ENCODE data around the gene SCAF8.
A peak's percentile ranks its signal among the peaks of the same experiment; 100 is the strongest.

Gene SCAF8

DNA sequence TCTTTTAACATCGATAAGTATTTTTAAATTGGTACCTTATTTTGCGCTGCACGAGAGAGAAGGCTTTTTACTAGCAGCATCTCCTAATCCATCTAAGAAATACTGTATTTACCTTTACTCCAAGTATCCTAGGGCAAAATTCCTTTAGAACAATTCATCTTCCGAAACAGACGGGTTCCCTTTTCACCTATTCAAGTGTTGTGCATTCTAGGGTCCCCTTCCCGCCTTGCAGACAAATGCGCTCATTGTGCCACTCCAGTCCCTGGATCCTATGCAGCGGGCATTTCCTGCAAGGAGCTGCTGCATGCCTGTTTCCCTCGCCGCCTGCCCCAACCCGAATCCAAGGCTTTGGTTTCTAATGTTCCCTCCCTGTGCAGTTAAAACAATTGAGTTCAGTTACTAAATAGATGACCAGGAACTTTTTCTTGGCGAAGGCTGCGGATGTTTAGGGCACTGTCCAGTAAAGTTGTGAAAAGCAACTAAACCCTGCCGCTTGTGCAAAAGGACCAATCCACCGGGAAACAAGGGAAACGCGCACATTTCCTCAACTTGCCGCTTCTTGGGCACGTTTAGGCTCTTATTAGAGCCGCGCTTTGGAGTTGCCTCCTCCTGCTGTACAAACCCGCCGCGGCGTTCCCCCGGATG is 556 bp upstream of the SCAF8 start:
- no peaks in the 10 kb centered on the region for H3K27me3 ChIP-seq (ENCODE audit: insufficient read depth, poor library complexity, severe bottlenecking)
- TF ChIP-seq, protein P1, sequence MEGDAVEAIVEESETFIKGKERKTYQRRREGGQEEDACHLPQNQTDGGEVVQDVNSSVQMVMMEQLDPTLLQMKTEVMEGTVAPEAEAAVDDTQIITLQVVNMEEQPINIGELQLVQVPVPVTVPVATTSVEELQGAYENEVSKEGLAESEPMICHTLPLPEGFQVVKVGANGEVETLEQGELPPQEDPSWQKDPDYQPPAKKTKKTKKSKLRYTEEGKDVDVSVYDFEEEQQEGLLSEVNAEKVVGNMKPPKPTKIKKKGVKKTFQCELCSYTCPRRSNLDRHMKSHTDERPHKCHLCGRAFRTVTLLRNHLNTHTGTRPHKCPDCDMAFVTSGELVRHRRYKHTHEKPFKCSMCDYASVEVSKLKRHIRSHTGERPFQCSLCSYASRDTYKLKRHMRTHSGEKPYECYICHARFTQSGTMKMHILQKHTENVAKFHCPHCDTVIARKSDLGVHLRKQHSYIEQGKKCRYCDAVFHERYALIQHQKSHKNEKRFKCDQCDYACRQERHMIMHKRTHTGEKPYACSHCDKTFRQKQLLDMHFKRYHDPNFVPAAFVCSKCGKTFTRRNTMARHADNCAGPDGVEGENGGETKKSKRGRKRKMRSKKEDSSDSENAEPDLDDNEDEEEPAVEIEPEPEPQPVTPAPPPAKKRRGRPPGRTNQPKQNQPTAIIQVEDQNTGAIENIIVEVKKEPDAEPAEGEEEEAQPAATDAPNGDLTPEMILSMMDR (IDR thresholded peaks at IDR 0.05; ENCODE audit: poor library complexity, severe bottlenecking) = no peak
- no peak for DNase-seq (ENCODE audit: low spot score)
- H3K9me3 ChIP-seq (ENCODE audit: severe bottlenecking) = no peaks in the 10 kb centered on the region
- H3K4me3 ChIP-seq (ENCODE audit: severe bottlenecking) = peak overlapping the region; percentile 85
- peaks cover 13% of the 10 kb centered on the region for H3K4me1 ChIP-seq (ENCODE audit: insufficient read depth, poor library complexity, severe bottlenecking)
- peak; percentile 15; the same call in 2 of the 3 replicates for ATAC-seq (ENCODE audit: low read depth)
- H3K27ac ChIP-seq (ENCODE audit: poor library complexity, severe bottlenecking) = peak overlapping the region; percentile 86
- H3K36me3 ChIP-seq (ENCODE audit: low read depth) = peaks cover 14% of the 10 kb centered on the region

DNA sequence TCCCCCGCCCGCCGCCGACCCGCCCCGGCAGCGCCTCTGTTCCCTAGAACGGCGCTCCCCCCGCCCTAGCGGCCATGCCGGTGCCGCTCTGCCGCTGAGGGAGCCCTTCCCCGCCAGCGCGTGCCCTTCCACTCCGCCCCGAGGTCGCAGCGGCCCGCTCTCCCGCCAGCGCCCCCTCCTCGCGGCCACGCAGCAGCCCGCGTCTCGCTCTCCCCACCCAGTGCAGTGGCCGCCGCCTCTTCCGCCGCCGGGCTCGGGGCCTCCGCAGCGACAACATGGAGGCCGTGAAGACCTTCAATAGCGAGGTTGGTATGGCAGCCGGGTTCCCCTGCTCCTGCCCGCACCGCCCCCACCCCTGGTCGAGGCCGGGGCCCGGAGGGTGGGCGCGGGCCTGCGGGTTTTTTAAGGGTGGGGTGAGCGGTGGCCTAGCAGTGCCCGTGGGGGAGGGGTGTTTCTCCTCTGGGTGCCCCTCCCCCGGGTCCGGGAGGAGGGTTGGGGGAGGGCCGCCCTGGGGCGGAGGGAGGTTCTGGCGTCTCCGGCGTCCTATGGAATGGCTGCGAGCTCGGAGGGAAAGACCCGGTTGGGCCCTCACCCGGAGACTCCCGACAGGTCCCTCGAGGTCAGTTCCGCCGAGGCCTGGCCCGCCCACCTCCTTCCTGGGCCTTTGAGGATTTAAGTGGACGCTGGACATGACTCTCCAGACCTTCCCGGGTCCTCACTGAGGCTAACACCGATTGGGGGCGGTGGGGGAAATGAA is 588 bp downstream of the SCAF8 start:
- Histone ChIP-seq H3K9me3 (ENCODE audit: severe bottlenecking) (no peaks in the 10 kb centered on the region), H3K36me3 (ENCODE audit: low read depth) (peaks cover 14% of the 10 kb centered on the region), H3K27ac (ENCODE audit: poor library complexity, severe bottlenecking) (peak overlapping the region; percentile 86), H3K27me3 (ENCODE audit: insufficient read depth, poor library complexity, severe bottlenecking) (no peaks in the 10 kb centered on the region), H3K4me1 (ENCODE audit: insufficient read depth, poor library complexity, severe bottlenecking) (peaks cover 13% of the 10 kb centered on the region), H3K4me3 (ENCODE audit: severe bottlenecking) (peak overlapping the region; percentile 85)
- peak; percentile 91 for ATAC-seq (ENCODE audit: low read depth)
- TF ChIP-seq, protein P1 (IDR thresholded peaks at IDR 0.05; ENCODE audit: poor library complexity, severe bottlenecking) = no peak
- peak; percentile 97 for DNase-seq (ENCODE audit: low spot score)

DNA sequence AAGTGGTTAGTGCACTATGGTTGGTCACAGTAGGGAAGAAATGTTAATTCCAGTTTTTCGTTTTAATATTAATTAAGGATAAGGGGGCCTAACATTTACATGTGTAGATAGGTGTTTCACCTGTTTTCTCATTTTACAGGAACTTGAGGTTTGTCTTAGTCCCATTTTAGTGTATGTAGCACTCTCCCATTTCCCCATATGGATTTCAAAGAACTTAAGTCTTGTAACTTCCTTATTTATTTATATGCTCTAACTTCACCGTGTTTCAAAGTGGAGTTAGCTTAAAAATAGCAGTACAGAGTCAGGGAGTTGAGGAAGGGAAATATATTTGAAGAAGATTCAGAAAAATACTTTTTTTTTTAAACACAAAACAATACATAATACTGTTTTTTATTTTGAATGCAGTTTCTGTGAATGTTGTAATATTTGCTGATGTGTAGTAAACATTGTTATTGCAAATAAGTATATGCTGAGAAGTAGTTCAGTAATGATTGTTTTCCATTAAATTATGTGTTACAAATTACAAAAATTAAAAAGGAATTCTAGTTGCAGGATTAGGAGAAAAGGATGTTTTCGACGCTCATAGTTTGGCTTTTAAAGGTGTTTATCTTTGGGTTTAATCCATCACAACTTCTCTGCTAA is 3.5 kb downstream of the SCAF8 start:
- ATAC-seq (ENCODE audit: low read depth) (no peak), DNase-seq (ENCODE audit: low spot score) (no peak)
- peaks cover 15% of the 10 kb centered on the region for H3K4me1 ChIP-seq (ENCODE audit: insufficient read depth, poor library complexity, severe bottlenecking)
- no peaks in the 10 kb centered on the region for H3K27me3 ChIP-seq (ENCODE audit: insufficient read depth, poor library complexity, severe bottlenecking)
- H3K4me3 ChIP-seq (ENCODE audit: severe bottlenecking) = no peak overlapping the region
- TF ChIP-seq, protein P1 (IDR thresholded peaks at IDR 0.05; ENCODE audit: poor library complexity, severe bottlenecking) = no peak
- H3K9me3 ChIP-seq (ENCODE audit: severe bottlenecking) = no peaks in the 10 kb centered on the region
- peaks cover 28% of the 10 kb centered on the region for H3K36me3 ChIP-seq (ENCODE audit: low read depth)
- no peak overlapping the region for H3K27ac ChIP-seq (ENCODE audit: poor library complexity, severe bottlenecking)

DNA sequence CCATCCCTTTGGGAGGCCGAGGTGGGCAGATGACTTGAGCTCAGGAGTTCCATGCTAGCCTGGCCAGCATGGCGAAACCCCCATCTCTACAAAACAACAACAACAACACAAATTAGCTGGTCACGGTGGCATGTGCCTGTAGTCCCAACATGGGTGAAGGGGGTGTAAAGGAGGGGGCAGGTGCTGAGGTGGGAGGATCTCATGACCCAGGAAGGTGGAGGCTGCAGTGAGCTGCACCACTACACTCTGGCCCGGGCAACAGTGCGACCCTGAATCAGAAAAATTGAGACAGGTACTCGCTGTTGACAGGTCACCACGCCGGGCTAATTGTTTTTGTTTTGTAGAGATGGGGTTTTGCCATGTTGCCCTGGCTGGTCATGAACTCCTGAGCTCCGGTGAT is 4.2 kb downstream of the SCAF8 start:
- Histone ChIP-seq H3K9me3 (ENCODE audit: severe bottlenecking) (no peaks in the 10 kb centered on the region), H3K27me3 (ENCODE audit: insufficient read depth, poor library complexity, severe bottlenecking) (no peaks in the 10 kb centered on the region), H3K4me1 (ENCODE audit: insufficient read depth, poor library complexity, severe bottlenecking) (peaks cover 11% of the 10 kb centered on the region), H3K36me3 (ENCODE audit: low read depth) (peaks cover 35% of the 10 kb centered on the region), H3K4me3 (ENCODE audit: severe bottlenecking) (no peak overlapping the region), H3K27ac (ENCODE audit: poor library complexity, severe bottlenecking) (no peak overlapping the region)
- DNase-seq (ENCODE audit: low spot score) (no peak), ATAC-seq (ENCODE audit: low read depth) (no peak)
- TF ChIP-seq, protein P1 (IDR thresholded peaks at IDR 0.05; ENCODE audit: poor library complexity, severe bottlenecking) = no peak

Data from RWPE2 (cell line).